HG03175 (cell line): ENCODE measurements around the gene DKKL1.

Experiments
- ATAC-seq: cut with Tn5 transposase; IDR thresholded peaks from one replicate; pipeline ENCODE4 v1.9.1; 2021; ENCODE audit warnings: mild to moderate bottlenecking, moderate library complexity; ENCODE audit not compliant: unreplicated experiment

DKKL1 gene

DNA sequence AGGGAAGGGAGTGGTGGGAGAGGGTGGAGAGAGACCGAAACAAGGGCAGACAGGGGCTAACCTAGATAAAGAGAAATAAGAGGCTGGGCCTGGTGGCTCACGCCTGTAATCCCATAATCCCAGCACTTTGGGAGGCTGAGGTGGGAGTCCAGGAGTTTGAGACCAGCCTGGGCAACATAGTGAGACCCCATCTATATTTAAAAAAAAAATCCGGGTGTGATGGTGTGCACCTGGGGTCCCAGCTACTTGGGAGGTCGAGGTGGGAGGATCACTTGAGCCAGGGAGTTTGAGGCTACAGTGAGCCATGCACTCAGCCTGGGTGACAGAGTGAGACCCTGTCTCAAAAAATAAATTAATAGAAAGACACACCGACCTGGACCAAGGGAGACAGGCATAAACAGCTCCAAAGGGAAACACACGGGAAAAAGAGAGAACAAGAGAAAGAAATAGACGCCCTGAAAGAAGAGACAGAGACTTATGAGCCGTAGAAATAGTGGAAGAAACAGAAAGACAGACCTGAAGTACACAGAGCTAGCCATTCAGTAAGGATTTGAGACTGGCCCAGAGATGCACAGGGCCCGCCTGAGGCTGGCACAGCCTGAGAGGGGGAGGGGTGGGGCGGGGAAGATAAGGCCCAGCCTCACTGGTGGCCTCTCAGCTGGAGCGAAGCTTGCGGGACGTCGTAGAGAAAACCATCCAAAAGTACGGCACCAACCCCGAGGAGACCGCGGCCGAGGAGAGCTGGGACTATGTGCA lies 26.2 kb upstream of the DKKL1 start:
- no peak for ATAC-seq

DNA sequence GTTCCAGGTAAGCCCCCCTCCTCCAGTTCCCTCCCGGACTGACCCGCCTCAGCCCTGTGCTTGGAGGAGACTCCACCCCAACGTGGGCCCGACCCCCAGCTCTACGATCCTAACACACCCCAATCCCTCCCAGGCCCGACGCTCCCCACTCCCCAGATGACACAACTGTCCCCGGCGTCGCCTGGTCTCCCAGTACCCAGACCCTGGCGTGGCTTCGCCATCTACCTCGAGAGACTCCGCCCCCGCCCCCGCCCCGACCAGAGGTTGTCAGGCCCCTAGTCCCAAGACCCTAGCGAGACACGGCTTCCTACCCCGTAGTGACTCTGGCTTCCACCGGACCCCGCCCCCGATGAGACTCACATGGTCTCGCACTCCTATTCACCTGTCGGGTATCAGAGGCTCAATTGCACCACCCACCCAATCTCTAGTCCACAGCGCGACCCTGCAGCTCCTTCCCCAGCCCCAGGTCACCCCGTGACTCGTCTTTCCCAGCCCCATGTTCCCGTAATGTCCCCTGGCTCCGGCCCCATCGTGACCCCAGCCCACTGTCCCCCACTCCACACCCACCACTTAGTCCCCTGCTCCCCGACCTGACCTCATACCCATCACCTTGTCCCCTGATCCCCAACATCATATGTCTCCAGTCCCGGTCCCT lies 25.5 kb upstream of the DKKL1 start:
- ATAC-seq: no peak

- ATAC-seq: no peak
Observed at GRCh38 chr19:49338691-49339300, 24.9 kb upstream of the DKKL1 start.

DNA sequence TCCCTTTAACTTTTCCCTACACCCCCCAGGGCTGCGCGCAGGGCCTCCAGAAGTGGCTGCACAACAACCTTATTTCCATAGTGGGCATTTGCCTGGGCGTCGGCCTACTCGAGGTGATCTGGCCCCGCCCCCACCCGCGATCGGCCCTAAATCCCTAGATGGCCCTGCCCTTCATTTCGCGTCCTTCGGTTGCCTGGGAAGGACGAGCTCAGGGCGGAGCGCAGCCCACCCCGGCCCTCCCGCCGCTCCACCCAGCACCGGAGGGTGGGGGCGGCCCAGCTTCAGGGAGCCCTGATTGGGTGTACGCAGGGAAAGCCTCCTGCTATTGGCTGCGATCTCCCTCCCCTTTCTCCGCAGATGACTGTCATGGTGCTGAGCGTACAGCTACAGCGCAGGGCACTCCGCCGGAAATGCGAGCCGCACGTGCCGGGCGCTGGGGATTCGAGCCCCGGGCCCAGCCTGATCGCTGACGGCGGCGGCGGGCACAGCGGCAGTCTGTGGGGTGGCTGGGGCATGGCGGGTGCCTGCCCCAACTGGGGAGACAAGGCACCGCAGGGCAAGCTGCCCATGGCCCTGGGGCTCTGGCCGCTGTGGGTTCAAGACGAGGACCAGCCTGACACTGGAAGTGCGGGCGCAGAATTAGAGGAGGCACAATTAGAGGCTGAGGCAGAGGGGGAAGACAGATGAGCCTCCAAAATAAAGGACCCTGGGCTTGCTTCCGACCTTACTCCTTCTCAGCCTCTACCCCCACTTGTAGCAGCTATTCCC lies 24.2 kb upstream of the DKKL1 start:
- no peak for ATAC-seq

DNA sequence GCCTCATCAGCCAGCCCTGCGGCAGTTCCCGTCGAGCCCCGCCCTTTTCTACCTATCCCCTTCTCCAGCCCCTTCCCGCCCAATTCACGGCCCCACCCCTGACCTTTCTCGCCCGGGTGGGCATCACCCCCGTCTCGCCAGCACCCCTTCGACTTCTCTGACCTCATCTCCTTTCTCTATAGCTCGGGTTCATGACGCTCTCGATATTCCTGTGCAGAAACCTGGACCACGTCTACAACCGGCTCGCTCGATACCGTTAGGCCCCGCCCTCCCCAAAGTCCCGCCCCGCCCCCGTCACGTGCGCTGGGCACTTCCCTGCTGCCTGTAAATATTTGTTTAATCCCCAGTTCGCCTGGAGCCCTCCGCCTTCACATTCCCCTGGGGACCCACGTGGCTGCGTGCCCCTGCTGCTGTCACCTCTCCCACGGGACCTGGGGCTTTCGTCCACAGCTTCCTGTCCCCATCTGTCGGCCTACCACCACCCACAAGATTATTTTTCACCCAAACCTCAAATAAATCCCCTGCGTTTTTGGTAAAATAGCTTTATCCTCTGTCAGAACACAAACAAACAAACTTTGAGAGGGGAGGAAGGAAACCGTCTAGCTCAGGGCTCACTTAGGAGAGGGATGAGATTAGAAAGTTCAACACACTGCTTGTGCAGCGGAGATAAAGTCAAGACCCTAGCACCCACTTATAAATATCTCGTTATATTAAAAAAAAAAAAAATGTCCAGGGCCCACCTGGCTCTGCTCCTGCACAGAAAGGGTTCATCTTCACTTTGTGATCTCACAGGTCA lies 23.4 kb upstream of the DKKL1 start:
- peak; percentile 76 for ATAC-seq

GRCh38 chr19:49340865-49341718 lies 22.6 kb upstream of the DKKL1 start:
- no peak for ATAC-seq

- ATAC-seq: no peak
Observed at GRCh38 chr19:49342291-49342721, 21.4 kb upstream of the DKKL1 start.

DNA sequence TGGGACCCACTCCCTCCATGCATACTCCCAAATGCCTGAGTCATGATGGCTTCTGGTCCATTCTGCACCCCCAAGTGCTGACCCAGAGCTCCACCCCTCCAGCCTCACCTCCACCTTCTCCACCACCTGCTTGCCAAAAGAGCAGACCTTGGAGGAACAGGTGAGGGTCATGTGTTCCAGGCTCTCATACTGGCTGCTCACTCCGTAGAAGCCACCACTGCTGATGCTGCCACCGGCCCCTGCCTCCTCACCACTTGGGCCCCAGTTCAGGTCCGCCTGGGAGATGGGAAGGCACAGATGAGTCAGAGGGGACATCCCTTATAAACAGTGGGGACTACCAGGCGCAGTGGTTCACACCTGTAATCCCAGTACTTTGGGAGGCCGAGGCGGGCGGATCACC lies 20.6 kb upstream of the DKKL1 start:
- ATAC-seq: no peak

DNA sequence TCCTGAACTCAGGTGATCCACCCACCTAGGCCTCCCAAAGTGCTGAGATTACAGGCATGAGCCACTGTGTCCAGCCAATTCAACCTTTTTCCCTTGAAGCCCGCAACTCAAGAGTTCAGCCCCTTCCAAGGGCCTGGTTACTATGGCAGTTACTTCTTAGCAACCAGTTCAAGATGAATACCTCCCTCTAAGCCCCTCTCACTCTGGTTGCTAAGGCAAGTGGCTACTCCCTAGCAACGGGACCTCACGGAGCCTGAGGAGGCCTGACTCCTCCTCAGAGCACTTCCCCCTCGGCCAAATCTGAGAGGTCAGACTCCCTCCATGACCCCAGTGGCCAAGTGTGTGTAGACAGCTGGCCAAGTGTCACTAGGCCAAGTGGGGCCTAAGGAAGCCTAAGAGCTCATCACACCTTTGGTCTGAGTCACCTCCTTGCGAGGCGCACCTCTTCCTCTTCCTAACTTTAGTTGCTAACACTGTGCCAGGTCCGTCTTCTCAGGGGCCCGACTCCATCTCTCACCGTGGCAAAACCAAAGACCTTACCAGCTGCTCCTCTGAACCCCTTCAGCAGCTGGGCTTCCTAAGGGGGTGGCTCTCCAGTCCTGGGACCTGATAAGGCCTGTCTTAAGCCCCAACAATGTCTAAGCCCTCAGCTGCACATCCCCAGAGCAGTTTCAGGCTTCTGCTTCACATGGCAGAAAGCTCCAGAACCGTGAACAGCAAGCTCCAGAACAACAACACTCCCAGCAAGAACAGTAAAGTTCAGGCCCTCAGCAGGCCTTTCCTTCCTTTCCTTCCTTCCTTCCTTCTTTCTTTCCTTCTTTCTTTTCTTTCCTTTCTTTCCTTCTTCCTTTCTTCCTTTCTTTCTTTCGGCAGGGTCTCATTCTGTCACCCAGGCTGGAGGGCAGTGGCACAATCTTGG lies 18.9 kb upstream of the DKKL1 start:
- ATAC-seq: no peak

DNA sequence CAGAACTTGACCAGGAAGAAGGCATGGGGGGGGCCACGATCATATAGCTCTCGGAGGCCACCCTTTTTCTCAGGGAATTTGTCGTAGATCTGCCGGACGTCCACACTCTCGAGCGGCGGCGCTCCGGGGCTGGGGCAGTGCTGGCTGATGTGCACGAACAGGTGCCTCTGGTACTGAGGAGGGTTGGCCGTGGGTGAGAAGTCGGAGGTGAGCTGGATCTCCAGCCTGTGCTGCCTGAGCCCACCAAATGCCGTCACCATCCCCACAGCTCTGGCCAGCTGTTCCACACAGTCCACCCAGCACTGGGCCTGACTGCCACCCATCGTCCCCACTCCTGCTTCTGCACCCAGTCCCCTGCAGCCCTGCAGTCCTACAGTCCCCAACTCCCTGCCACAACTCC lies 16.5 kb upstream of the DKKL1 start:
- no peak for ATAC-seq

DNA sequence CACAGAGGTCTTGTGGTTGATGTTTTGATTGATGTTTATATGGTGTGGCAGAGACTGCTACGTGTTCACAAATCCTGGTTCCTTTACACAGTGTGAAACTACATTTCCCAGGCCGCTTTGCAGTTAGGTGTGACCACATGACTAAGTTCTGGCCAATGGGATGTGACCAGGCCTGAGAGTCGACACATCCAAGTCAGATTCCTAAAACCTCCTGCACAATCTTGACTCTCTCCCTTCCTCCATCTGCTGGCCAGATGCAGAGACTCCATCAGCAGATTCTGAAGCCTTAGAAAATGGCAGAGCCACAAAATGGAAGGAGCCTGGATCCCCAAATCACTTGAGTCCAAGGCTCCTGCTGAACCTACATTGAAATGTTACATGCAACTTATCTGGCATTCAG lies 15.8 kb upstream of the DKKL1 start:
- no peak for ATAC-seq

DNA sequence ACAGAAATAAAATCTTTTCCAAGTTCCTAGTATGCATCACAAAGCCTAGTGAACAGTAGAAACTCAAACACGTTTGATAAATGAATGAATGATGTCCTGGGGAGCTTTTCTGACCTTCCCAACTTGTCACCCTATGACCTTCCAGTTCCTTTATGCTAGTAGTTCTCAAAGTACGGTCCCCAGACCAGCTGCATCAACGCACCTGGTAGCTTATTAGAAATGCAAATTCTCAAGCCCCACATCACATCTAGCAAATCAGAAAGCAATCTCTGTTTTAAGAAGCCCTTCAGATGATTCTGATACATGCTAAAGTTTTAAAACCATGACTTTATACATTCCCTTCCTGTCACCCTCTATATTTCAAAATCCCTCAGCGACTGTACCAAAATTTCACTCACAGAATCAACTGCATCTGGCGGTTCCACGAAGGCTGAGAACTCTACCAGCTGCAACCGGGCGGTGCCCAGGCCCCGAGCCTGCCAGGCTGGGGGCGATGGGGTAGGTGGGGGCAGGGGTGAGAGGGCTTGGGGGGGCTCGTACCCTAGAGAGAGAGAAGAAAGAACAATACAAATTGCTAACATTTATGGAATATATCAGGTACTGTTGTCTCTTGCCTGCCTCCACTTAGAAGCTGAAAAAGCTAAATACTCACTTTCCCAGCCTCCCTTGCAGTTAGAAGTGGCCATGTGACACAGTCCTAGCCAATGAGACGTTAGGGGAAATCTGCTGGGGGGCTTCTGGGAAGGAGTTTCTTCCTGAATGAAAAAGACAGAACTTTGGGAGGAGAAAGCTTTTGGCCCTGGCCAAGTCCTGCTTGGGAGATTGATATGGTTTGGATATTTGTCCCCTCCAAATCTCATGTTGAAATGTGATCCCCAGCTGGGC lies 15.1 kb upstream of the DKKL1 start:
- ATAC-seq: no peak

DNA sequence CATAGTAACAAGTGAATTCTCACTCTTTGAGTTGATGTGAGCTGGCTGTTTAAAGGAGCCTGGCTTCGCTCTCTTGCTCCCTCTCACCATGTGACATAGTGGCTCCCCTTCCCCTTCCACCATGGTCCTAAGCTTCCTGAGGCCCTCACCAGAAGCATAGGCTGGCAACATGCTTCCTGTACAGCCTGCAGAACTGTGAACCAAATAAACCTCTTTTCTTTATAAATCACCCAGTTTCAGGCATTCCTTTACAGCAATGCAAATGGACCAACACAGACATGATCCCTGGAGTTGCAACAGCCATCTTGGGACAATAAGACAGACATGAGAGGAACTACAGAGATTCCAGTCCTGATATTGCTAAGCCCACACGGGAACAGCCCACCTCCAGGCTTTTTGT lies 14.1 kb upstream of the DKKL1 start:
- ATAC-seq: no peak

- no peak for ATAC-seq
Observed at GRCh38 chr19:49355909-49356353, 7.7 kb upstream of the DKKL1 start.

DNA sequence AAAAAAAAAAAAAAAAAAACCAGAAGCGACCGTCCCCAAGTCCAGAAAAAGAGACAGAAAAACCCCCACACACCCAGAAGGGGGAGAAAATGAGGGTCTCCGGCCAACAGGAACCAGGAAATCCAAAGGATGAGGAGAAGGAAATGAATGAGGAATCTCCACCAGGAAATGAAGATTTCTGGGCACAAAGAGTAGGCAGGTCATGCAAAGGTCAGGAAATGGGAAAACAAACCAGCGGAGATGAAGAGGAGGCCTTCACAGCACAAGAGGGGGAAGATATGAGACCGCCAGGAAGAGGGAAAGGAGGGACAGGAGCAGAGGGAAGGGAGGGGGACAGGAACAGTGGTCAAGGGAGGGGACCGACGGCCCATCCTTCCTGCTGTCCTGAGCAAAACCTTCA lies 7.3 kb upstream of the DKKL1 start:
- no peak for ATAC-seq

DNA sequence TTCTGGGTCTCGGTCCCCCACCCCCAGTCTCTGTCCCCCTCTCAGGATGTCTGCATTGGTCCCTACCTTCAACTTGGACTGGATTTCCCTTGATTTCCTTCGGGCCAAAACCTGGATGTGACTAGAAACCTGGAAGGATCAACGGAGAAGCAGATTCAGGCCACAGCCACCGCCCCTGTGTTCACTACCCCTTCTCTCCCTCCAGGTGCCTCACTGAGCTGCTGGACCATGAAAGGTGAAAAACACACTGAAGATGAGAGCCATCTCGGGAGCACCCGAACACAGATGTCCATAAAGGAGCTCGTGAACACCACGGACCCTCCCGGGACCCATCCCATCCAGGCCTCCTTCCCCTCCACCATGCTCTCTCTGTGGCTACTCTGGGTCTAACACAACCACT lies 6.5 kb upstream of the DKKL1 start:
- ATAC-seq: no peak
